ENCODE data around the gene TMEM108.

DNA sequence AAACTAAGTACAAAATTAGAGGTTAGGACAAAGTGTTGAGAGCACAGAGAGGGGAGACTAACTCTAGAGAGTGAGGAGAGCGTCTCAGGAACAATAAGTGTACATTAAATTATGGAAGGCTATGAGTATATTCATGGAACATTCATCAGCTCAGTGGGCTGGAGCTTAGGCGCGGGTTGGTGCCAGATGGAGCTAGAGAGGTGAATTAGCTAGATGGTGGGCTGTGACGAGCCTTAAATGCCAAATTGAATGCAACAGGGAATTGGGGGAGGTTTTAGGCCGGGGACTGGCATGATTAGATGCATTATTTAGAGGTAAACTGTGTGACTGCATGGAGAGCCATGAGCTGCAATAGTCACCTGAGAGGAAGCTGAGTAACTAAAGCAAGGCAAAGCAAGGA is 97.1 kb downstream of the TMEM108 start:
- TF ChIP-seq, protein P1, sequence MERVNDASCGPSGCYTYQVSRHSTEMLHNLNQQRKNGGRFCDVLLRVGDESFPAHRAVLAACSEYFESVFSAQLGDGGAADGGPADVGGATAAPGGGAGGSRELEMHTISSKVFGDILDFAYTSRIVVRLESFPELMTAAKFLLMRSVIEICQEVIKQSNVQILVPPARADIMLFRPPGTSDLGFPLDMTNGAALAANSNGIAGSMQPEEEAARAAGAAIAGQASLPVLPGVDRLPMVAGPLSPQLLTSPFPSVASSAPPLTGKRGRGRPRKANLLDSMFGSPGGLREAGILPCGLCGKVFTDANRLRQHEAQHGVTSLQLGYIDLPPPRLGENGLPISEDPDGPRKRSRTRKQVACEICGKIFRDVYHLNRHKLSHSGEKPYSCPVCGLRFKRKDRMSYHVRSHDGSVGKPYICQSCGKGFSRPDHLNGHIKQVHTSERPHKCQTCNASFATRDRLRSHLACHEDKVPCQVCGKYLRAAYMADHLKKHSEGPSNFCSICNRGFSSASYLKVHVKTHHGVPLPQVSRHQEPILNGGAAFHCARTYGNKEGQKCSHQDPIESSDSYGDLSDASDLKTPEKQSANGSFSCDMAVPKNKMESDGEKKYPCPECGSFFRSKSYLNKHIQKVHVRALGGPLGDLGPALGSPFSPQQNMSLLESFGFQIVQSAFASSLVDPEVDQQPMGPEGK (CRISPR knock-in tag; IDR thresholded peaks at IDR 0.05; ENCODE audit: borderline replicate concordance): no peak
- TF ChIP-seq ZNF565 (CRISPR knock-in tag; conservative IDR thresholded peaks at IDR 0.05; ENCODE audit: low read depth) (no peak), ARNTL (CRISPR knock-in tag; IDR thresholded peaks at IDR 0.05; ENCODE audit: borderline replicate concordance, low read depth) (no peak), ESRRG (CRISPR knock-in tag; IDR thresholded peaks at IDR 0.05) (no peak), CREB5 (CRISPR knock-in tag; IDR thresholded peaks at IDR 0.05; ENCODE audit: low read depth) (no peak), TOX (CRISPR knock-in tag; IDR thresholded peaks at IDR 0.05; ENCODE audit: borderline replicate concordance) (no peak), OSR1 (CRISPR knock-in tag; IDR thresholded peaks at IDR 0.05) (no peak), ZNF70 (CRISPR knock-in tag; IDR thresholded peaks at IDR 0.05) (no peak), CSDC2 (CRISPR knock-in tag; IDR thresholded peaks at IDR 0.05) (no peak), TCF4 (CRISPR knock-in tag; IDR thresholded peaks at IDR 0.05; ENCODE audit: borderline replicate concordance) (no peak), ZFP3 (CRISPR knock-in tag; IDR thresholded peaks at IDR 0.05) (no peak)
- TF ChIP-seq, protein P2, sequence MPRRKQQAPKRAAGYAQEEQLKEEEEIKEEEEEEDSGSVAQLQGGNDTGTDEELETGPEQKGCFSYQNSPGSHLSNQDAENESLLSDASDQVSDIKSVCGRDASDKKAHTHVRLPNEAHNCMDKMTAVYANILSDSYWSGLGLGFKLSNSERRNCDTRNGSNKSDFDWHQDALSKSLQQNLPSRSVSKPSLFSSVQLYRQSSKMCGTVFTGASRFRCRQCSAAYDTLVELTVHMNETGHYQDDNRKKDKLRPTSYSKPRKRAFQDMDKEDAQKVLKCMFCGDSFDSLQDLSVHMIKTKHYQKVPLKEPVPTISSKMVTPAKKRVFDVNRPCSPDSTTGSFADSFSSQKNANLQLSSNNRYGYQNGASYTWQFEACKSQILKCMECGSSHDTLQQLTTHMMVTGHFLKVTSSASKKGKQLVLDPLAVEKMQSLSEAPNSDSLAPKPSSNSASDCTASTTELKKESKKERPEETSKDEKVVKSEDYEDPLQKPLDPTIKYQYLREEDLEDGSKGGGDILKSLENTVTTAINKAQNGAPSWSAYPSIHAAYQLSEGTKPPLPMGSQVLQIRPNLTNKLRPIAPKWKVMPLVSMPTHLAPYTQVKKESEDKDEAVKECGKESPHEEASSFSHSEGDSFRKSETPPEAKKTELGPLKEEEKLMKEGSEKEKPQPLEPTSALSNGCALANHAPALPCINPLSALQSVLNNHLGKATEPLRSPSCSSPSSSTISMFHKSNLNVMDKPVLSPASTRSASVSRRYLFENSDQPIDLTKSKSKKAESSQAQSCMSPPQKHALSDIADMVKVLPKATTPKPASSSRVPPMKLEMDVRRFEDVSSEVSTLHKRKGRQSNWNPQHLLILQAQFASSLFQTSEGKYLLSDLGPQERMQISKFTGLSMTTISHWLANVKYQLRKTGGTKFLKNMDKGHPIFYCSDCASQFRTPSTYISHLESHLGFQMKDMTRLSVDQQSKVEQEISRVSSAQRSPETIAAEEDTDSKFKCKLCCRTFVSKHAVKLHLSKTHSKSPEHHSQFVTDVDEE (CRISPR knock-in tag; IDR thresholded peaks at IDR 0.05): no peak
- TF ChIP-seq, protein P3, sequence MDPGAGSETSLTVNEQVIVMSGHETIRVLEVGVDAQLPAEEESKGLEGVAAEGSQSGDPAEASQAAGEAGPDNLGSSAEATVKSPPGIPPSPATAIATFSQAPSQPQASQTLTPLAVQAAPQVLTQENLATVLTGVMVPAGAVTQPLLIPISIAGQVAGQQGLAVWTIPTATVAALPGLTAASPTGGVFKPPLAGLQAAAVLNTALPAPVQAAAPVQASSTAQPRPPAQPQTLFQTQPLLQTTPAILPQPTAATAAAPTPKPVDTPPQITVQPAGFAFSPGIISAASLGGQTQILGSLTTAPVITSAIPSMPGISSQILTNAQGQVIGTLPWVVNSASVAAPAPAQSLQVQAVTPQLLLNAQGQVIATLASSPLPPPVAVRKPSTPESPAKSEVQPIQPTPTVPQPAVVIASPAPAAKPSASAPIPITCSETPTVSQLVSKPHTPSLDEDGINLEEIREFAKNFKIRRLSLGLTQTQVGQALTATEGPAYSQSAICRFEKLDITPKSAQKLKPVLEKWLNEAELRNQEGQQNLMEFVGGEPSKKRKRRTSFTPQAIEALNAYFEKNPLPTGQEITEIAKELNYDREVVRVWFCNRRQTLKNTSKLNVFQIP (CRISPR knock-in tag; IDR thresholded peaks at IDR 0.05; ENCODE audit: borderline replicate concordance, low read depth): no peak
